NAMALWA (cell line): Measurements from ENCODE around the gene MTOR.
"Not testable (repeated sequence)": the region's sequence is repeated elsewhere in the genome, so short reads cannot be mapped to it uniquely, and the experiment has no call there.

ENCODE experiments used
- DNase-seq: peaks from one replicate; pipeline ENCODE4 v3.0.0-alpha.2; 2015; ENCODE audit warnings: low spot score

The MTOR gene

GRCh38 chr1:11107599-11107998 is 154.8 kb downstream of the MTOR start:
- DNase-seq, result no peak

GRCh38 chr1:11105586-11105985 is 156.8 kb downstream of the MTOR start:
- no peak for DNase-seq

GRCh38 chr1:11101347-11101746 is 161.0 kb downstream of the MTOR start:
- no peak for DNase-seq

GRCh38 chr1:11100806-11101205 is 161.5 kb downstream of the MTOR start:
- DNase-seq, result not testable (repeated sequence)

DNA sequence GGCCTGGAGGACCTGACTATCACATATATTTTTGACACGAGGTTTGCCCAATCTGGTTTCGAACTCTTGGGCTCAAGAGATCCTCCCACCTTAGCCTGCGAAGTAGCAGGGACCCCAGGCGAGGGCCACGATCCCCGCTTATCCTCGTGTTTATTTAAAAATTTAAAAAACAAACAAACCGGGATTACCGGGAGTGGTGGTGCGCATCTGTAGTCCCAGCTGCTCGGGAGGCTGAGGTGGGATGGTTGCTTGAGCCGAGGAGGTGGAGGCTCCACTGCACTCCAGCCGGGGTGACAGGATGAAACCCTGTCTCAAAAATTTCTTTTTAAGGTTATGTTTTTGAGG is 162.2 kb downstream of the MTOR start:
- no peak for DNase-seq

DNA sequence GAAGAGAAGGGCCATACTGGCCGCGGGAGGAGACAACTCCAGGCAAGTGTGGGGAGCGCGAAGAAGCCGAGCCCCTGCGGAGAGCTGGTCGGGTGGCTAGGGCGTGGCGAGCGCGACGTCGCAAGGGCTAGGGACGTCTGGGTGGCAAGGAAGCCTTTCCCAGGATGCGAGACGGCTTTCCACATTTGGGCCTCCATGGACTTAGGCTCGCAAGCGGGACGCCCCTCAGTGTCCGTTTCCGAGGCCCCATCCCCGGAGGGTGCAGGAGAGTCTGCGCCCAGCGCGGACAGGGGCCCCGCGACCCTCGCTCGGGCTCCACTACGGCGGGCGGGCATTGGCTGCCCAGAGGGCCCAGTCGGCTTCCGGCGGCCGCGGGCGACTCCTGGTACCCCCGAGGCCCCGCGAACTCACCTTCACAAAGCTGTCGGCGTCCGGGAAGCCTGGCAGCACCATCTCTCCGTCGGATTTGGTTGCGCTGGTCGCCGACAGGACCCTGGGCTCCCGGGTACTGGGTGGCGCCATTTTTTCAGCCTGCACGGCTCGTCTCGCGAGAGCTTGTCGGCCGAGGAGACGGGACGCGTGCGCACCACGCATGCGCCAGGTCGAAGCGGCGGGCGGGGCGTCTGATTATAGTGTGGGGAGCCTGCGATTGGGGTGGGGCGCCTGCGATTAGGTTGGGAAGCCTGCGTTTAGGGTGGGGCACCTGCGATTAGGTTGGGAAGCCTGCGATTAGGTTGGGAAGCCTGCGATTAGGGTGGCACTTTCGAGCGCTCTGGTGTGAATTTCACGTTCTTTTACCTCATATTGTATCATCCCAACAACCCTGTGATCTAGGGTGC is 162.8 kb downstream of the MTOR start, which contains the start of gene EXOSC10:
EXOSC10 (minus strand) TSS at position 560 of the 839 bp plus-strand sequence; CDS start at position 522, 38 bp downstream.
- peak; percentile 97 for DNase-seq

GRCh38 chr1:11098931-11099309 is 163.4 kb downstream of the MTOR start:
- no peak for DNase-seq

DNA sequence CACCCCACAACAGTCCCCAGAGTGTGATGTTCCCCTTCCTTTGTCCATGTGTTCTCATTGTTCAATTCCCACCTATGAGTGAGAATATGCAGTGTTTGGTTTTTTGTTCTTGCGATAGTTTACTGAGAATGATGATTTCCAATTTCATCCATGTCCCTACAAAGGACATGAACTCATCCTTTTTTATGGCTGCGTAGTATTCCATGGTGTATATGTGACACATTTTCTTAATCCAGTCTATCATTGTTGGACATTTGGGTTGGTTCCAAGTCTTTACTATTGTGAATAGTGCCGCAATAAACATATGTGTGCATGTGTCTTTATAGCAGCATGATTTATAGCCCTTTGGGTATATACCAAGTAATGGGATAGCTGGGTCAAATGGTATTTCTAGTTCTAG is 178.6 kb downstream of the MTOR start:
- DNase-seq, result not testable (repeated sequence)

DNA sequence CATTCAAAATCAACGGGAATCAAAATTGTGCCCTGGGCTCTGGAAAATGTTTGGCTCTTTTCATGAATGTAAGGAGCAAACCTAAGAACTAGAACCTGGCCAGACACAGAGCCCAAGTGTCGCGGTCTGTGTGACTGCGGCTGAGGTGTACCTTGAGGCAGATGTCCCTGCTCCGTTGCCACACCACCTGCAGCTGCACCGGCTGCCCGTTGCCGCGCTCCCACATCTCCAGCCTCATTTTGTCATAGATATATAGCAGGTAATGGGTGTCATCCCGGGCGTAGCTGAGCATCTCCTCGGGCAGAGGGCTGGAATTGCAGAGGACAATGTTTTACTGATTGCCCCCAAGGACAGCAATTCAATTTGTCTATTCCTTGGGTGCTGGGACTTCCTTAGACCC is 181.4 kb downstream of the MTOR start:
- no peak for DNase-seq

GRCh38 chr1:11078631-11079030 is 183.7 kb downstream of the MTOR start:
- DNase-seq, result no peak

- not testable (repeated sequence) for DNase-seq
These were observed 189.0 kb downstream of the MTOR start for GRCh38 chr1:11073398-11073797.

DNA sequence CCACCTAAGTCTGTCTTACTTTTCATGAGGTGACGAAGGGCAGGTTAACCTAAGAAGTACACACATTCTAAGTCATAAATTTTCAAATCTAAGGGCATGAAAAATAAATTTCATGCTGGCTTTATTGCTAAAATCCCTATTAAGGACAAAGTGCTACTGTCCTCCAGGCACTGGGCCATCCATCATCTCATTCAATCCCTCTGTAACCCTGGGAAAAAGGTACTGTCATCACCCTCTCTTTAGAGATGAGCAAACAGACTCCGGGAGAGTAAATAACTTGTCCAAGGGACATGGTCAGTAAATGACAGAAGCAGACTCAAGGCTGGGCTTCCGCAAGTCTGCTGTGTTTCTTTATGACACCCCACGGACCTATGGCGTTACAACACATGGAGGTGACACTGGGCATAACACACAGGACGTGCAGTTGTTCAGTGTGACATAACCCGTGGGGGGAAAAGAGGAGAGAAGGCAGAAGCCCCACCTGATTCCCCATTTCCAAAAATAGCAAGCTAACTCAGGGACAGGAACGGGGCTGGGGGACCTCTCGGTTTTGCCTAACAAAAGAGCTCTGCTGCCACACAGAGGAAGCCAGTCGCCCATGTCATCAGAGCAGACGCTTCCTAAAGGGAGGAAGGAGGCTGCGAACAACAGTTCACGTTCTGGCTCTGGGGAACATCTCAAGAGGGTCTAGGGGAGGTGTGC is 190.0 kb downstream of the MTOR start:
- DNase-seq, result no peak

GRCh38 chr1:11071463-11072215 is 190.7 kb downstream of the MTOR start:
- no peak for DNase-seq

- no peak for DNase-seq
These were observed 191.5 kb downstream of the MTOR start for GRCh38 chr1:11070876-11071275.

DNA sequence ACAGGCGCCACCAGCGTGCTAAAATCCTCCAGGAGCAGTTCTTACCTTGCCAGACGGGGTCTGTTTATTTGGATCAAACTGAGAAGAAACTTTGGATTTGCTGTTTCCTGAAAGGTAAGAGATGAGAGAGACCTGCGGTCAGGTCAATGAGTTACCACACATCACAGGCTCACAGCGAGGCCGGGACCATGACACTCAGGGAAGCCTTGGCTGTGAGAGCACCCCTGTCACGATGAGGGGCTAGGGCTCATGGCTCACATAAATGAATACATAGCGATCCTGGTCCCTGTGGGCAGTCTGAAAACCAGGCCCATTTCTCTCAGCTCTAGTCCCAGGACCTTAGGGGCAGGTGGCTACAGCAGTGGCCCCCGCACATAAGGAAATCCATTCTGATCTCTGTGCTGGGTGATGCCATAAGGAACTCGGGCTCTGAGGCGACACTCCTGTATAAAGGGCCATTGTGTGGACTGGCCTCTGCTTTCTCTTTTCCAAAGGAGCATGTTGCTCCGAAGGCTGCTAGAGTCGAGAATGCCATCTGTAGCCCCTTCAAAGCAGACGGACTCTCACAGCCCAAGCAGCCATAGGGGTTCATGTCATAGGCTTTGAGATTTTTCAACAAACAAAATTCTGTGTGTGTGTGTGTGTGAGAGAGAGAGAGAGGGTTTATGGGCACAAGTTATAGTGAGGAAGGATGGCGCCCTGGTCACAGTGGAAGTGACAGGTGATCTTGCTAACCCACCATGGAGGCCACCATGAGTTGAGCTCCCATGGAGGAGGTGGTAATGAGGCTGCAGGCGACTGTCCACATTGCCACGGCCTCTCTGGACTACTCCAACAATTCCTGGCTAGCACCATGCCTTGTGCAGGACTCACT is 193.5 kb downstream of the MTOR start:
- no peak for DNase-seq

DNA sequence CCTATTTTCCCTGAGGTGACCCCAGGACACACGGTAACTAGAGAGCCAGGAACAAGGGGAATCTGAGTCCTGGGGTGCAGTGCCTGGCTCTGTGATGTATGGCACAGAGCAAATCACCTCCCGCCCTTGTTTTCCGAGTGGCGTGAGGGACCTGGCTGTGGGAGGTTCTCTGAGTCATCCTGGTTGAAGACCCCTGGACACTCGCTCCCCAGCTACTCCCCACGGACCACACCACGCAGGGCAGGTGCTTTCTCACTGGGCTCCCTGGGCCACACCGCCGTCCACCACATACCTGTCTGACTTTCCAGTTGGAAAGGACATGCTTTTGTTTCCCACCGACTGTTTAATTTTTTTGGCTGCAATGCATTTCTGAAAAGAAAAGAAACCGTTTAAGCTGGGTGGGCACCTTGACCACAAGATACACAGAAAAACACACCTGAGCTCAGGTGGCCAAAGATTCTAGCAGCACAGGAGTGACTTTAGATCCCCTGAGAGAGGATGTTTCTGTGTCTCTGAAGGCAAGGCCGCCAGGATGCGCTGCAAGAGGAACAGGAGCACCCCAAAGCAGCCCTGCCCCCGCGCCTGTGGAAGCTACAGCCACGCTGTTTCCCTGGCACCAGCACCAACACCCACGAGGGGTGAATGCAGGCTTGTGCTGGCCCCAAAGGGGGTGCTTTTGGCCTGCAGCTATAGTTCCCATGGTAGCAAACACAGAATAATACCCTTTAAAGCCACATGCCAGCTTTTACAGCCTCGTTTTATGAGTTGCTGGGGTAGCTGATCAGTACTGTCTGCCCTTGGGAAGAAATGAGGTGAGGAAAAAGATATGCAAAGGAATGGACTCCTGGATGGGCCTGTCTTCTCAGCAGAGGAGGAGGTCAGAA is 194.4 kb downstream of the MTOR start:
- no peak for DNase-seq

GRCh38 chr1:11065796-11066195 is 196.6 kb downstream of the MTOR start:
- DNase-seq, result no peak

DNA sequence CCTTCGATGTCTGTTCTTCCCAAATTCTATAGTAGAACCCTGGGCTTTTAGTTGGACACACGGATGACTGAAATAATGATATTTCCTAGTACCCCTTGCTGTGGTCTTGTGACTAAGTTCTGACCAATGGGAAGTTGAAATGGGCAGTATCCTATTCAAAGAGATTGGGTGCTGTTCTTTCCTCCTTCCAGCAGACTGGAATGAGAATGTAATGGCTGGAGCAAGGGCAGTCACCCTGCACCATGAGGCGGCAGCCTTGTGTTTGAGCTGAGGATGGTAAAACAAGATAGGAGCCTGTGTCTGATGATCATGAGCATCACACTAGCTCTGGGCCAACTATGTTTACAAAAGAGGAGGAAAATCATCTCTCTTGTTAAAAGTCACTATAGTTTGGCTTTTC is 197.4 kb downstream of the MTOR start:
- DNase-seq, result no peak

GRCh38 chr1:11063937-11064537 is 198.3 kb downstream of the MTOR start:
- peak; percentile 33 for DNase-seq

DNA sequence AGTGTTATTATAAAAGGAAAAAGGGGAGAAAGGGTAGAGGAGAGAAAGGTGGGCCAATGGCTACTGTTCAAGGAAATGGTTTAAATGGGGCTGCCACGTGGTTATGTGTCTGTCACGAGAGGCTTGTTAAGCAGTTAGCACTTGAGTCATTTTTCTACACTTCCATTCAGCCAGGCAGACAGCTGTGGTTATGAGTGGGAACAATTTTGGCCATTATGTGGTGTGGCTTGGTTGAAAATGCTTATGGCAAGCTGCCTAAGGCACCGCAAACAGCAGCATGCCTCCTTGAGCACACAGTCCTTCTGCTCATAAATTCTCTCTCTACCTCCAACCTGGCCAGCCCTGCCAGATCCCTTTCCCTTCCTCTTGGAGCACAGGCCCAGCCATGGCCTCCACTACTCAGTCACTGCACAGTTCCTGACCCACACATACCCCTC is 199.4 kb downstream of the MTOR start:
- no peak for DNase-seq
